ENCODE results near the gene JAZF1.

The JAZF1 gene

GRCh38 chr7:27936047-27936767 is 244.4 kb downstream of the JAZF1 start:
- Histone ChIP-seq H3K27ac (no peak overlapping the region), H3K9me3 (no peaks in the 10 kb centered on the region), H3K27me3 (no peaks in the 10 kb centered on the region), H3K4me3 (no peak overlapping the region), H3K36me3 (no peaks in the 10 kb centered on the region), H3K4me1 (peaks cover 0 to 8% (median 0%) of the 10 kb centered on the region in 4 donors)
- intact Hi-C loops (cut with DNase I; ENCODE audit: low total_unique reads), result no loop called here
- DNase-seq, result no peak
- no peak for TF ChIP-seq CTCF (IDR thresholded peaks at IDR 0.05)

GRCh38 chr7:27933671-27934565 is 246.7 kb downstream of the JAZF1 start:
- TF ChIP-seq CTCF (IDR thresholded peaks at IDR 0.05), result no peak
- Histone ChIP-seq H3K4me1 (peaks cover 0 to 8% (median 0%) of the 10 kb centered on the region in 4 donors), H3K4me3 (no peak overlapping the region), H3K9me3 (no peaks in the 10 kb centered on the region), H3K27me3 (no peaks in the 10 kb centered on the region), H3K27ac (no peak overlapping the region), H3K36me3 (no peaks in the 10 kb centered on the region)
- intact Hi-C loops (cut with DNase I; ENCODE audit: low total_unique reads), result no loop called here
- DNase-seq, result no peak

GRCh38 chr7:27930910-27931476 is 249.6 kb downstream of the JAZF1 start:
- intact Hi-C loops (cut with DNase I; ENCODE audit: low total_unique reads), result no loop called here

GRCh38 chr7:27929127-27929526 is 251.5 kb downstream of the JAZF1 start:
- no peak for DNase-seq
- intact Hi-C loops (cut with DNase I; ENCODE audit: low total_unique reads), result loop anchor here (10.0 kb wide), 1 partner anchor 734 kb away; no protein-coding TSS in a partner anchor
- H3K4me1 ChIP-seq, result no peaks in the 10 kb centered on the region
- H3K36me3 ChIP-seq, result no peaks in the 10 kb centered on the region
- no peak for TF ChIP-seq CTCF (IDR thresholded peaks at IDR 0.05)
- no peaks in the 10 kb centered on the region for H3K27me3 ChIP-seq
- no peak overlapping the region for H3K27ac ChIP-seq
- H3K9me3 ChIP-seq, result no peaks in the 10 kb centered on the region
- no peak overlapping the region for H3K4me3 ChIP-seq

More at GRCh38 chr7:27930910-27931476, 249.6 kb downstream of the JAZF1 start:
- no peaks in the 10 kb centered on the region for H3K9me3 ChIP-seq
- no peak for TF ChIP-seq CTCF (IDR thresholded peaks at IDR 0.05)
- H3K36me3 ChIP-seq, result no peaks in the 10 kb centered on the region
- no peaks in the 10 kb centered on the region for H3K4me1 ChIP-seq
- H3K4me3 ChIP-seq, result no peak overlapping the region
- H3K27ac ChIP-seq, result no peak overlapping the region
- no peaks in the 10 kb centered on the region for H3K27me3 ChIP-seq
- DNase-seq, result no peak

GRCh38 chr7:27928001-27928400 is 252.6 kb downstream of the JAZF1 start:
- H3K9me3 ChIP-seq, result no peaks in the 10 kb centered on the region
- intact Hi-C loops (cut with DNase I; ENCODE audit: low total_unique reads), result loop anchor here (10.0 kb wide), 1 partner anchor 733 kb away; no protein-coding TSS in a partner anchor
- no peak for TF ChIP-seq CTCF (IDR thresholded peaks at IDR 0.05)
- H3K27me3 ChIP-seq, result no peaks in the 10 kb centered on the region
- no peaks in the 10 kb centered on the region for H3K36me3 ChIP-seq
- no peak for DNase-seq
- H3K4me3 ChIP-seq, result no peak overlapping the region
- H3K27ac ChIP-seq, result no peak overlapping the region
- H3K4me1 ChIP-seq, result no peaks in the 10 kb centered on the region

Measured in tibial artery (tissue), 4 donors.